ENCODE data around the gene SYNJ1.

SYNJ1 gene

DNA sequence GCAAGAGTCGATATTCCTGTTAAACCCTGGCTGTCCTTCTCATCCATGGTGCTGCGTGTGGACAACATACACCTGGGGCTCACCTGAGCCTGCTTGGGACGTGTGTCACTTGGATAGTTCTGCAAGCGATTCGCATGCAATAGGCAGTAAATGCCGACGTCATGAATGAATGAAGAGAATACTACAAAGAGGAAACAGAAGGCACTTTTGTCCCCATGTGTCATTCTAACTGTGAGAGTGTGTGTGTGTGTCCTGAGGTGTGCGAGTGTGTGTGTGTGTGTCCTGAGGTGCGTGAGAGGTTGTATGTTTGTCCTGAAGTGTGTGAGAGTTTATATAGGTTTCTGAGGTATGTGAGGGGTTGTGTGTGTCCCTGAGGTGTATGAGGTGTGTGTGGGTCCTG lies 141.8 kb downstream of the SYNJ1 start:
- DNase-seq (ENCODE audit: low read depth in 2 of 2, low spot score in 1 of 2), result no peak

- DNase-seq (ENCODE audit: low read depth in 2 of 2, low spot score in 1 of 2), result no peak
Observed at GRCh38 chr21:32585042-32585710, 142.6 kb downstream of the SYNJ1 start, which contains the start of gene TCP10L. TCP10L (minus strand) TSS chr21:32585523; CDS start chr21:32584304, 1,219 bp downstream.

DNA sequence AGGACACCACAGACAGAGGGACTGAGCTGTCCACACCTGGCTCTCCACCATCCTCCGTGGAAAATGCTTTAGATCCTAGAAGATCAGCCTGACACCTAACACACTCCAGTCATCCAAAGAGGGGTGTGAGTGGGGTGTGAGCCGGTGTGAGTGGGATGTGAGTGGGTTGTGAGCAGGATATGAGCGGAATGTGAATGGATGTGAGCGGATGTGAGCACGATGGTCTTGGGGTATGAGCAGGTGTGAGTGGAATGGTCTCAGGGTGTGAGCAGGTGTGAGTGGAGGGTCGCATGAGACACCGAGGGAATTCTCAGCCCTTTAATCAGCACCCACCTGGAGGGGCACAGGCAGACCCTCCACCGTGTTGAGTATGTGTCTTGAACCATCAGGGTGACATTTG lies 143.3 kb downstream of the SYNJ1 start:
- DNase-seq (ENCODE audit: low read depth in 2 of 2, low spot score in 1 of 2), result no peak

DNA sequence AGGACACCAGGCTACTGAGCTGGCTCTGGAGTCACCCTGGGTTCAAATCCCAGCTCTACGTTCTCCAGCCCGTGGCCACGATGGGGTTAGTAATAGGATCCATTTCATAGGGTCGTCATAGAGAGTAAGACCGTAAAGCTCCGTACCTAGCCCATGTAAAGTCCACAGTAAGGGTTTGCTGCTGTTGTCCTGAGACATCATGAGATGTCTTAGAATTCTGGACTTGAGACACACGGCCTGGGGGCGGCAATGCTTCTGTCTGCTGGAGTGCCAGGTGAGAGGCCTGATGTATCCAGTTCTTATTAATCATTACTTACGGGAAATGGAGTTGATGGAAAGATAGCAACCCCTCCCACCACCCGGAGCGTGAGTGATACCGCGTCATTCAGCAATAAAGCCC lies 146.1 kb downstream of the SYNJ1 start:
- DNase-seq (ENCODE audit: low read depth in 2 of 2, low spot score in 1 of 2), result no peak

- no peak for DNase-seq (ENCODE audit: low read depth in 2 of 2, low spot score in 1 of 2)
Observed at GRCh38 chr21:32580949-32581348, 146.9 kb downstream of the SYNJ1 start.
